ENCODE data around the gene KCNJ5. TPM values are rescaled to one million over a fixed set of nuclear protein-coding genes. Genes with fewer than 3 reads are reported as not detected.

Gene KCNJ5
- total and polyA plus RNA-seq, 2 of the 4 experiments (the other 2 are of a cell fraction) = 0.07 to 0.18 TPM

DNA sequence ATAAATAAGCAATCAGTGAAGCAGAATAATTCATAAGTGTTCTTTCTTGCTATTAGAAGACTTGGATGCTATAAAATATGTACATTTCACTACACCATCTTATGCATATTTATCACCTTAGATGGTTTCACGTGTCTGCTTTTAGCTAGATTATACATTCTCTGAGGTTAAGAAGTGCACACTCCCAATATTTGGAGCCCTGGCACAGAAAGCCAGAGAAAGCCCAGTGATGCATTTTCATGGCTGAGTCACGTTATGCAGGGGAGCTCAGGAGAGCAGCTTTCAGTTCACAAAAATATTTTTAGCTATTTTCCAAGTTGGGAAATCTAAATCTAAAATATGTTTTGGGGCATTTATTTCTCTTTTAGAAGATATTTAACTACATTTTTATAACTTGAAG lies 56.6 kb downstream of the KCNJ5 start:
- Histone ChIP-seq H4K20me1 (ENCODE audit: insufficient read depth, low read length) (no peaks in the 10 kb centered on the region), H3K36me3 (ENCODE audit: control insufficient read depth, insufficient read depth, low read length) (no peaks in the 10 kb centered on the region), H3K9ac (ENCODE audit: low read depth, low read length) (no peak overlapping the region), H2BK15ac (ENCODE audit: low read depth, low read length) (no peak overlapping the region), H3K27me3 (ENCODE audit: control insufficient read depth, insufficient read depth, low read length) (peaks cover 2% of the 10 kb centered on the region), H2BK120ac (ENCODE audit: low read depth, low read length) (no peak overlapping the region), H3K56ac (ENCODE audit: extremely low read depth, insufficient read depth, low read length) (no peak overlapping the region), H2AK5ac (ENCODE audit: low read depth, low read length) (no peak overlapping the region), H3K4me1 (ENCODE audit: control insufficient read depth, insufficient read depth, low read length) (no peaks in the 10 kb centered on the region), H3K9me3 (ENCODE audit: control insufficient read depth, insufficient read depth, low read length) (no peaks in the 10 kb centered on the region), H3K4ac (ENCODE audit: low read depth, low read length) (no peak overlapping the region), H2BK20ac (ENCODE audit: low read depth, low read length) (no peak overlapping the region), H2AFZ (replicated peaks; ENCODE audit: low read length, poor library complexity) (no peak overlapping the region), H2BK5ac (ENCODE audit: low read depth, low read length, poor library complexity, severe bottlenecking) (no peak overlapping the region), H3K9me1 (ENCODE audit: insufficient read depth, low read length) (no peaks in the 10 kb centered on the region), H3K23ac (ENCODE audit: low read depth, low read length) (no peak overlapping the region), H3K27ac (ENCODE audit: insufficient read depth, low read length) (no peak overlapping the region), H3K18ac (ENCODE audit: low read depth, low read length) (no peak overlapping the region), H3K4me2 (ENCODE audit: low read depth, low read length) (no peak overlapping the region), H3K79me1 (ENCODE audit: low read depth in 1 of 2, low read length in 2 of 2) (no peaks in the 10 kb centered on the region), H4K5ac (ENCODE audit: low read depth, low read length) (no peak overlapping the region), H4K91ac (ENCODE audit: insufficient read depth, low read depth, low read length) (no peak overlapping the region), H3K14ac (replicated peaks; ENCODE audit: low read depth, low read length) (no peak overlapping the region), H3K4me3 (ENCODE audit: insufficient read depth, low read depth, low read length) (no peak overlapping the region), H2AK9ac (replicated peaks; ENCODE audit: low read depth, low read length, poor library complexity) (no peak overlapping the region), H4K8ac (ENCODE audit: low read depth in 2 of 2, low read length in 2 of 2) (no peak overlapping the region)
- intact Hi-C loops (cut with micrococcal nuclease) = no loop called here
- ATAC-seq (ENCODE audit: low read depth) = peak; percentile 53; the same call in 1 of the 2 replicates
- WGBS, 2 experiments (ENCODE audit: extremely low coverage in 2 of 2, insufficient read length in 1 of 2) = no CpG with 5 or more reads among the region's 2 CpGs
- BruUV-seq (replicated peaks) = no TSS peak
- ChIA-PET POLR2A (ENCODE audit: unreplicated experiment) (no interaction called here), CTCF (interaction anchor here (0.9 to 2.9 kb wide), 3 partner anchors 44 to 62 kb away, joined by 3 to 43 read pairs (median 4); no protein-coding TSS in a partner anchor)
- in situ Hi-C loops (cut with MboI; ENCODE audit: low sequenced_read_pairs) = no loop called here
- dilution Hi-C loops (cut with HindIII; ENCODE audit: low sequenced_read_pairs, unreplicated experiment) = no loop called here
- TF ChIP-seq MAFK (IDR thresholded peaks at IDR 0.05; ENCODE audit: low read depth, low read length) (no peak), RAD21 (IDR thresholded peaks at IDR 0.05; ENCODE audit: low read length) (no peak), RFX5 (IDR thresholded peaks at IDR 0.05; ENCODE audit: low read depth, low read length) (no peak), POLR2A (IDR thresholded peaks at IDR 0.05; ENCODE audit: low read depth, low read length) (no peak), BHLHE40 (IDR thresholded peaks at IDR 0.05; ENCODE audit: low read depth, low read length) (no peak), MAZ (IDR thresholded peaks at IDR 0.05; ENCODE audit: borderline replicate concordance, low read depth, low read length) (no peak), MXI1 (IDR thresholded peaks at IDR 0.05; ENCODE audit: borderline replicate concordance, low read depth, low read length) (no peak), FOS (IDR thresholded peaks at IDR 0.05; ENCODE audit: low read depth, low read length) (no peak), CEBPB (IDR thresholded peaks at IDR 0.05; ENCODE audit: low read depth, low read length) (no peak), SMC3 (IDR thresholded peaks at IDR 0.05; ENCODE audit: low read depth, low read length) (no peak), RCOR1 (IDR thresholded peaks at IDR 0.05; ENCODE audit: insufficient replicate concordance, low read length) (no peak), NFE2L2 (IDR thresholded peaks at IDR 0.05; ENCODE audit: low read depth, low read length) (no peak), CHD1 (IDR thresholded peaks at IDR 0.05; ENCODE audit: low read depth, low read length) (no peak)
- TF ChIP-seq, protein P1, sequence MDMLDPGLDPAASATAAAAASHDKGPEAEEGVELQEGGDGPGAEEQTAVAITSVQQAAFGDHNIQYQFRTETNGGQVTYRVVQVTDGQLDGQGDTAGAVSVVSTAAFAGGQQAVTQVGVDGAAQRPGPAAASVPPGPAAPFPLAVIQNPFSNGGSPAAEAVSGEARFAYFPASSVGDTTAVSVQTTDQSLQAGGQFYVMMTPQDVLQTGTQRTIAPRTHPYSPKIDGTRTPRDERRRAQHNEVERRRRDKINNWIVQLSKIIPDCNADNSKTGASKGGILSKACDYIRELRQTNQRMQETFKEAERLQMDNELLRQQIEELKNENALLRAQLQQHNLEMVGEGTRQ (IDR thresholded peaks at IDR 0.05; ENCODE audit: low read depth, low read length) = no peak
- TF ChIP-seq, protein P2, sequence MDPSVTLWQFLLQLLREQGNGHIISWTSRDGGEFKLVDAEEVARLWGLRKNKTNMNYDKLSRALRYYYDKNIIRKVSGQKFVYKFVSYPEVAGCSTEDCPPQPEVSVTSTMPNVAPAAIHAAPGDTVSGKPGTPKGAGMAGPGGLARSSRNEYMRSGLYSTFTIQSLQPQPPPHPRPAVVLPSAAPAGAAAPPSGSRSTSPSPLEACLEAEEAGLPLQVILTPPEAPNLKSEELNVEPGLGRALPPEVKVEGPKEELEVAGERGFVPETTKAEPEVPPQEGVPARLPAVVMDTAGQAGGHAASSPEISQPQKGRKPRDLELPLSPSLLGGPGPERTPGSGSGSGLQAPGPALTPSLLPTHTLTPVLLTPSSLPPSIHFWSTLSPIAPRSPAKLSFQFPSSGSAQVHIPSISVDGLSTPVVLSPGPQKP (IDR thresholded peaks at IDR 0.05; ENCODE audit: borderline replicate concordance, low read depth, low read length) = no peak
- TF ChIP-seq, protein P3, sequence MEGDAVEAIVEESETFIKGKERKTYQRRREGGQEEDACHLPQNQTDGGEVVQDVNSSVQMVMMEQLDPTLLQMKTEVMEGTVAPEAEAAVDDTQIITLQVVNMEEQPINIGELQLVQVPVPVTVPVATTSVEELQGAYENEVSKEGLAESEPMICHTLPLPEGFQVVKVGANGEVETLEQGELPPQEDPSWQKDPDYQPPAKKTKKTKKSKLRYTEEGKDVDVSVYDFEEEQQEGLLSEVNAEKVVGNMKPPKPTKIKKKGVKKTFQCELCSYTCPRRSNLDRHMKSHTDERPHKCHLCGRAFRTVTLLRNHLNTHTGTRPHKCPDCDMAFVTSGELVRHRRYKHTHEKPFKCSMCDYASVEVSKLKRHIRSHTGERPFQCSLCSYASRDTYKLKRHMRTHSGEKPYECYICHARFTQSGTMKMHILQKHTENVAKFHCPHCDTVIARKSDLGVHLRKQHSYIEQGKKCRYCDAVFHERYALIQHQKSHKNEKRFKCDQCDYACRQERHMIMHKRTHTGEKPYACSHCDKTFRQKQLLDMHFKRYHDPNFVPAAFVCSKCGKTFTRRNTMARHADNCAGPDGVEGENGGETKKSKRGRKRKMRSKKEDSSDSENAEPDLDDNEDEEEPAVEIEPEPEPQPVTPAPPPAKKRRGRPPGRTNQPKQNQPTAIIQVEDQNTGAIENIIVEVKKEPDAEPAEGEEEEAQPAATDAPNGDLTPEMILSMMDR (conservative IDR thresholded peaks at IDR 0.05; ENCODE audit: low read depth, low read length) = no peak
- DNase-seq = no peak
